ENCODE results near the gene TM4SF5.

DNA sequence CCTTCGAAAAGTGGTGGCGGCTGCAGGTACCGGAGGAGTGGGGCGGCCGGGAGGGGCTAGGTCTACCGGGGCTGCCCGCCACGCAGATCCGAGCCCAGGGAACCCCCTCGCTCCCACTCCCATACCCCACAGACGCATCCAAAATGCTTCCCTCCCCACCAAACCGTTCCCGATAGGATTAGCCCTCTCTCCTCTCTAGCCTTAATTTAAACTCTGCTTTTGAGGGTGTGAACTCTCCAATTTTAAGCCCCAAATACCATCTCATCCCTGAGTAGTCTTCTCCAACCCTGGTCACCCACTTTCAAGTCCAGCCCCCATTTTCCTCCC is 31.7 kb upstream of the TM4SF5 start:
- TF ChIP-seq, protein P1, sequence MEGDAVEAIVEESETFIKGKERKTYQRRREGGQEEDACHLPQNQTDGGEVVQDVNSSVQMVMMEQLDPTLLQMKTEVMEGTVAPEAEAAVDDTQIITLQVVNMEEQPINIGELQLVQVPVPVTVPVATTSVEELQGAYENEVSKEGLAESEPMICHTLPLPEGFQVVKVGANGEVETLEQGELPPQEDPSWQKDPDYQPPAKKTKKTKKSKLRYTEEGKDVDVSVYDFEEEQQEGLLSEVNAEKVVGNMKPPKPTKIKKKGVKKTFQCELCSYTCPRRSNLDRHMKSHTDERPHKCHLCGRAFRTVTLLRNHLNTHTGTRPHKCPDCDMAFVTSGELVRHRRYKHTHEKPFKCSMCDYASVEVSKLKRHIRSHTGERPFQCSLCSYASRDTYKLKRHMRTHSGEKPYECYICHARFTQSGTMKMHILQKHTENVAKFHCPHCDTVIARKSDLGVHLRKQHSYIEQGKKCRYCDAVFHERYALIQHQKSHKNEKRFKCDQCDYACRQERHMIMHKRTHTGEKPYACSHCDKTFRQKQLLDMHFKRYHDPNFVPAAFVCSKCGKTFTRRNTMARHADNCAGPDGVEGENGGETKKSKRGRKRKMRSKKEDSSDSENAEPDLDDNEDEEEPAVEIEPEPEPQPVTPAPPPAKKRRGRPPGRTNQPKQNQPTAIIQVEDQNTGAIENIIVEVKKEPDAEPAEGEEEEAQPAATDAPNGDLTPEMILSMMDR (IDR thresholded peaks at IDR 0.05; ENCODE audit: insufficient read depth, low read length), result no peak
- no peak for TF ChIP-seq POLR2AphosphoS5 (IDR thresholded peaks at IDR 0.05; ENCODE audit: low read depth)
- TF ChIP-seq, protein P2, sequence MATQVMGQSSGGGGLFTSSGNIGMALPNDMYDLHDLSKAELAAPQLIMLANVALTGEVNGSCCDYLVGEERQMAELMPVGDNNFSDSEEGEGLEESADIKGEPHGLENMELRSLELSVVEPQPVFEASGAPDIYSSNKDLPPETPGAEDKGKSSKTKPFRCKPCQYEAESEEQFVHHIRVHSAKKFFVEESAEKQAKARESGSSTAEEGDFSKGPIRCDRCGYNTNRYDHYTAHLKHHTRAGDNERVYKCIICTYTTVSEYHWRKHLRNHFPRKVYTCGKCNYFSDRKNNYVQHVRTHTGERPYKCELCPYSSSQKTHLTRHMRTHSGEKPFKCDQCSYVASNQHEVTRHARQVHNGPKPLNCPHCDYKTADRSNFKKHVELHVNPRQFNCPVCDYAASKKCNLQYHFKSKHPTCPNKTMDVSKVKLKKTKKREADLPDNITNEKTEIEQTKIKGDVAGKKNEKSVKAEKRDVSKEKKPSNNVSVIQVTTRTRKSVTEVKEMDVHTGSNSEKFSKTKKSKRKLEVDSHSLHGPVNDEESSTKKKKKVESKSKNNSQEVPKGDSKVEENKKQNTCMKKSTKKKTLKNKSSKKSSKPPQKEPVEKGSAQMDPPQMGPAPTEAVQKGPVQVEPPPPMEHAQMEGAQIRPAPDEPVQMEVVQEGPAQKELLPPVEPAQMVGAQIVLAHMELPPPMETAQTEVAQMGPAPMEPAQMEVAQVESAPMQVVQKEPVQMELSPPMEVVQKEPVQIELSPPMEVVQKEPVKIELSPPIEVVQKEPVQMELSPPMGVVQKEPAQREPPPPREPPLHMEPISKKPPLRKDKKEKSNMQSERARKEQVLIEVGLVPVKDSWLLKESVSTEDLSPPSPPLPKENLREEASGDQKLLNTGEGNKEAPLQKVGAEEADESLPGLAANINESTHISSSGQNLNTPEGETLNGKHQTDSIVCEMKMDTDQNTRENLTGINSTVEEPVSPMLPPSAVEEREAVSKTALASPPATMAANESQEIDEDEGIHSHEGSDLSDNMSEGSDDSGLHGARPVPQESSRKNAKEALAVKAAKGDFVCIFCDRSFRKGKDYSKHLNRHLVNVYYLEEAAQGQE (IDR thresholded peaks at IDR 0.05; ENCODE audit: insufficient replicate concordance, low read depth), result no peak

All from HL-60 (cell line).